Measurements from ENCODE around the gene CALCA. TPM values are rescaled to one million over a fixed set of nuclear protein-coding genes. Genes with fewer than 3 reads are reported as not detected.

CALCA gene
- total RNA-seq, result not detected

DNA sequence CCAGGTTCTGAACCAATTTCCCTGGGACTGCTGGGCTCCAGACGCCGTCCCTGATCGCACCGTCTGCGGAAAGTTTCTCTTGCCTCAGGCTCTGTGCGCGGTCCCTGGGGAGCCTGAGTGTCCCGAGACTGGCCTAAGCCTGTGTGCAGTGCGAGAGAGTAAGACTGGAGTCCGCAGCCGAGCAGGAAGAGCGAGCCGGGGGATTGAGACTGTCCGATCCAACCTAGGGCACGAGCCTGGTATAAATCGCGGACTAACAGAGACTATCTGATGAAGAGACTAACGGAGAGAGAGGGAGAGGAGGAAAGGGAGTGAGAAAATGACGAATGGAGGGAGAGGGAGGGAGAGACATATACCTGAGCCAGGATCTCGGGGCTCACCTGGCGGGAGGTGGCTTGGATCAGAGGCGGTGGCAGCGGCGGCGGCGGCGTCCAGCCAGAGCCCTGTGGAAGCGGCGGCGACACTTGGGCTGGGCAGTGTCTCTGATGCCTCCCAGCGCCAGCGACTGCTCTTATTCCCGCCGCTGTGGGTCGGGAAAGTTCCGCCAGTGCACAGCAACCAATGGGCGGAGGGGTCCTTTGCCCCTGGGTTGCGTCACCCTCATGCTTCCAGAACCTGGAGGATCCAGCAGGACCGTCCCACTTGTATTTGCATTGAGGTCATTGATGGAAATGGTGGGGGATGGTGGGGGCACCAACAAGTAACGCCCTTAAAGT lies at the start of gene CALCA:
CALCA (minus strand) TSS at position 487 of the 716 bp plus-strand sequence. CDS start 1,159 bp downstream, outside the sequence.
- H3K27me3 ChIP-seq, result no peaks in the 10 kb centered on the region
- TF ChIP-seq POLR2A (IDR thresholded peaks at IDR 0.05), result no peak
- TF ChIP-seq CTCF (IDR thresholded peaks at IDR 0.05), result no peak
- peaks cover 40% of the 10 kb centered on the region for H3K4me1 ChIP-seq
- no peaks in the 10 kb centered on the region for H3K36me3 ChIP-seq (replicated peaks in 1 of 2; ENCODE audit: insufficient read depth in 1 of 2, low read depth in 2 of 2)
- DNase-seq, result peak in 1 of 4 donors; percentile 13
- no peak within 1 kb of the TSS for H3K27ac ChIP-seq
- WGBS, 2 donors, result 19 to 23% methylated on average over 40 of the region's 40 CpGs
- intact Hi-C loops (cut with DNase I), result loop anchor here (10.0 kb wide), 1 partner anchor 103 kb away; the partner anchor contains the start of gene CALCB
- no peak within 1 kb of the TSS for H3K4me3 ChIP-seq
- no peaks in the 10 kb centered on the region for H3K9me3 ChIP-seq
- ATAC-seq, result no peak

DNA sequence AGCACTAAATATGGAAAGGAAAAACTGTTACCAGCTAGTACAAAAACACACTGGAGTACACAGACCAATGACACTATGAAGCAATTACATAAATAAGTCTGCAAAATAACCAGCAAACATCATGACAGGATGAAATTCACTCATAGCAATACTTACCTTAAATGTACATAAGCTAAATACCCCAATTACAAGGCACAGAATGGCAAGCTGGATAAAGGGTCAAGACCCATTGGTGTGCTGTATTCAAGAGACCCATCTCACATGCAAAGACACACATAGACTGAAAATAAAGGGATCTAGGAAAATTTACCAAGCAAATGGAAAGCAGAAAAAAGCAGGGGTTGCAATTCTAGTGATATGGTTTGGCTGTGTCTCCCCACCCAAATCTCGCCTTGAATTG lies 44.0 kb upstream of the CALCA start:
- intact Hi-C loops (cut with DNase I), result no loop called here
- H3K9me3 ChIP-seq, result no peaks in the 10 kb centered on the region
- H3K36me3 ChIP-seq (replicated peaks in 1 of 2; ENCODE audit: insufficient read depth in 1 of 2, low read depth in 2 of 2), result no peaks in the 10 kb centered on the region
- no peaks in the 10 kb centered on the region for H3K4me1 ChIP-seq
- DNase-seq (no peak), ATAC-seq (no peak)
- WGBS, 2 donors, result 87 to 100% methylated on average over 1 of the region's 1 CpG
- TF ChIP-seq CTCF (IDR thresholded peaks at IDR 0.05) (no peak), POLR2A (IDR thresholded peaks at IDR 0.05) (no peak)
- no peak overlapping the region for H3K4me3 ChIP-seq
- H3K27ac ChIP-seq, result no peak overlapping the region
- no peaks in the 10 kb centered on the region for H3K27me3 ChIP-seq

GRCh38 chr11:15011776-15012345 lies 39.7 kb upstream of the CALCA start:
- ATAC-seq (no peak), DNase-seq (no peak)
- WGBS, 2 donors, result 55 to 57% methylated on average over 6 of the region's 6 CpGs
- Histone ChIP-seq H3K4me1 (no peaks in the 10 kb centered on the region), H3K36me3 (replicated peaks in 1 of 2; ENCODE audit: insufficient read depth in 1 of 2, low read depth in 2 of 2) (no peaks in the 10 kb centered on the region), H3K4me3 (no peak overlapping the region), H3K9me3 (no peaks in the 10 kb centered on the region), H3K27me3 (no peaks in the 10 kb centered on the region), H3K27ac (no peak overlapping the region)
- no peak for TF ChIP-seq POLR2A (IDR thresholded peaks at IDR 0.05)
- no peak for TF ChIP-seq CTCF (IDR thresholded peaks at IDR 0.05)
- intact Hi-C loops (cut with DNase I), result no loop called here

GRCh38 chr11:15010865-15011264 lies 38.7 kb upstream of the CALCA start:
- Histone ChIP-seq H3K27me3 (no peaks in the 10 kb centered on the region), H3K4me3 (no peak overlapping the region), H3K27ac (no peak overlapping the region), H3K36me3 (replicated peaks in 1 of 2; ENCODE audit: insufficient read depth in 1 of 2, low read depth in 2 of 2) (no peaks in the 10 kb centered on the region), H3K9me3 (no peaks in the 10 kb centered on the region), H3K4me1 (no peaks in the 10 kb centered on the region)
- no peak for ATAC-seq
- no peak for DNase-seq
- intact Hi-C loops (cut with DNase I), result no loop called here
- TF ChIP-seq POLR2A (IDR thresholded peaks at IDR 0.05), result no peak
- no peak for TF ChIP-seq CTCF (IDR thresholded peaks at IDR 0.05)

Measured in body of pancreas (tissue), 4 donors.